ENCODE results near the gene SLC37A2.

- no peak for TF ChIP-seq RFX5 (IDR thresholded peaks at IDR 0.05; ENCODE audit: low read depth, low read length)
- TF ChIP-seq CTCF (conservative IDR thresholded peaks at IDR 0.05; ENCODE audit: low read depth, low read length): no peak
- TF ChIP-seq USF2 (IDR thresholded peaks at IDR 0.05; ENCODE audit: low read depth, low read length): no peak
- TF ChIP-seq MAZ (IDR thresholded peaks at IDR 0.05; ENCODE audit: borderline replicate concordance, low read depth, low read length): no peak
- no peak for TF ChIP-seq CHD1 (IDR thresholded peaks at IDR 0.05; ENCODE audit: low read depth, low read length)
- TF ChIP-seq POLR2A (IDR thresholded peaks at IDR 0.05; ENCODE audit: low read depth, low read length): no peak
- no peak for TF ChIP-seq MXI1 (IDR thresholded peaks at IDR 0.05; ENCODE audit: borderline replicate concordance, low read depth, low read length)
- TF ChIP-seq ELK1 (IDR thresholded peaks at IDR 0.05; ENCODE audit: borderline replicate concordance, low read depth, low read length): no peak
- no peak for TF ChIP-seq CEBPB (IDR thresholded peaks at IDR 0.05; ENCODE audit: low read depth, low read length)
- no peak for TF ChIP-seq RAD21 (IDR thresholded peaks at IDR 0.05; ENCODE audit: low read length)
- no peak for TF ChIP-seq RCOR1 (IDR thresholded peaks at IDR 0.05; ENCODE audit: insufficient replicate concordance, low read length)
- TF ChIP-seq BHLHE40 (IDR thresholded peaks at IDR 0.05; ENCODE audit: low read depth, low read length): no peak
Measured at GRCh38 chr11:125124618-125124992, 61.5 kb downstream of the SLC37A2 start.

All from IMR-90 (cell line).